Kidney epithelial cell (primary cell): Measurements from ENCODE around the gene ASCL3. TPM values are rescaled to one million over a fixed set of nuclear protein-coding genes. Genes with fewer than 3 reads are reported as not detected.
"Not testable (repeated sequence)": the region's sequence is repeated elsewhere in the genome, so short reads cannot be mapped to it uniquely, and the experiment has no call there.

Experiments
- DNase-seq: peaks from one replicate; pipeline ENCODE4 v3.0.0-alpha.2; 2010; ENCODE audit warnings: low read depth
- H3K27me3 ChIP-seq: 2 replicates; pipeline ENCODE4 v1.6.0; 2011; ENCODE audit warnings: low read length; ENCODE audit not compliant: control insufficient read depth, insufficient read depth
- H3K36me3 ChIP-seq: 2 replicates; pipeline ENCODE4 v1.5.1; 2011; ENCODE audit warnings: low read length; ENCODE audit not compliant: control insufficient read depth, insufficient read depth
- H3K4me3 ChIP-seq: 2 replicates; pipeline ENCODE4 v1.5.1; 2011; ENCODE audit warnings: low read depth, mild to moderate bottlenecking, control low read depth, low read length
- CTCF ChIP-seq: IDR thresholded peaks from 2 replicates; pipeline ENCODE4 v1.5.1; 2011; ENCODE audit warnings: mild to moderate bottlenecking, moderate library complexity, low read length, control low read depth, inconsistent platforms; ENCODE audit not compliant: insufficient read depth, poor library complexity, severe bottlenecking
- total RNA-seq: library from RNA; depleted of rRNA; stranded (reverse); fragments of >200 nt; gene quantifications from 2 replicates; pipeline ENCODE4 v1.2.3, GENCODE V29; 2015

The ASCL3 gene
- total RNA-seq, 1 donor from 2014 or later, result not detected

- TF ChIP-seq CTCF, result no peak
Measured at GRCh38 chr11:8983552-8983951, 40.7 kb upstream of the ASCL3 start.

GRCh38 chr11:8980485-8980884 lies 37.7 kb upstream of the ASCL3 start:
- Histone ChIP-seq H3K27me3 (no peaks in the 10 kb centered on the region), H3K36me3 (no peaks in the 10 kb centered on the region), H3K4me3 (no peak overlapping the region)
- no peak for DNase-seq
- TF ChIP-seq CTCF, result no peak

More at GRCh38 chr11:8983552-8983951, 40.7 kb upstream of the ASCL3 start:
- Histone ChIP-seq H3K4me3 (no peak overlapping the region), H3K36me3 (no peaks in the 10 kb centered on the region), H3K27me3 (no peaks in the 10 kb centered on the region)
- no peak for DNase-seq

- H3K27me3 ChIP-seq, H3K36me3 ChIP-seq, H3K4me3 ChIP-seq, DNase-seq: not testable (repeated sequence)
Measured at GRCh38 chr11:8979365-8979764, 36.5 kb upstream of the ASCL3 start.

GRCh38 chr11:8973121-8973520 lies 30.3 kb upstream of the ASCL3 start:
- no peaks in the 10 kb centered on the region for H3K27me3 ChIP-seq
- no peaks in the 10 kb centered on the region for H3K36me3 ChIP-seq
- DNase-seq, result no peak
- no peak for TF ChIP-seq CTCF
- H3K4me3 ChIP-seq, result no peak overlapping the region

GRCh38 chr11:8971924-8972316 lies 29.1 kb upstream of the ASCL3 start:
- no peak for DNase-seq
- no peaks in the 10 kb centered on the region for H3K36me3 ChIP-seq
- no peak for TF ChIP-seq CTCF
- H3K4me3 ChIP-seq, result no peak overlapping the region
- no peaks in the 10 kb centered on the region for H3K27me3 ChIP-seq

GRCh38 chr11:8971196-8971923 lies 28.5 kb upstream of the ASCL3 start:
- no peak for DNase-seq
- Histone ChIP-seq H3K36me3 (no peaks in the 10 kb centered on the region), H3K4me3 (no peak overlapping the region), H3K27me3 (no peaks in the 10 kb centered on the region)
- no peak for TF ChIP-seq CTCF
